HG02870 (cell line): ENCODE results near the gene OBSCN.

Source experiments
- ATAC-seq: cut with Tn5 transposase; IDR thresholded peaks from one replicate; pipeline ENCODE4 v1.9.1; 2021; ENCODE audit warnings: mild to moderate bottlenecking, moderate library complexity; ENCODE audit not compliant: unreplicated experiment

Gene OBSCN

DNA sequence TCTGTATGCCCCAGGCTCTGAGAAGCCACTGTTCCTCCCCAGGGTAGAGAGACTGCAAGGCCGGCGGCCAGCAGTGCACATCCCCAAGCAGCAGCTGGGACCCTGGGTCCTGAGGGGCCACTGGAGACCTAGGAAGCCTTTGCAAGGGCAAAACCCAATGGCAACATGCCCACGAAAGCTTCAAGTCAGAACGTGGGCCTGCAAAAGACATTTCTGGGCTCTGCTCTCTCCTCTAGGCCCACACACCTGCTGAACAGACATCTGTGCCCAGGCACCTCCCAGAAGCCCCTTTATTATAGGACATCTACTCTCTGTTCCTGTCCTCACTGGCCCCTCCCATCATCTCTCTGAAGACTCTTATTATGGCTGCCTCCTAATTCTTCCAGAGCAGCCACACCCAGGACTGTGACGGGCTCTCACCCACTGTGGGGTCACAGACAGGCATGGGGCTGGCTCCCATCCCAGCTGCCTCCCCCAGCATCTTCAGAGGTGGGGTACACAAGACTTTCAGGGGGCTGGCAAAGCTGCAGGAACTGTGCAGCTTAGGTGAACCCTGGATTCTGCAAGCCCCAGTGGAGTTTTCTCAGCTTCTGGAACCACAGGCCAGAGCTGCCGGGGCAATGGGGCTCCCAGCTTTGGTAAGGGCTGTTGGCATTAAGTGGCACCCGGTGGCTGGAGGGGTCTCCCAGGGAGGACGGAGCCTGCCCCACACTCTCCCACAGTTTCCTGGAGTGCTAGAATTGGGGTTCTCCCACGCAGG is 186.1 kb downstream of the OBSCN start:
- ATAC-seq, result no peak

DNA sequence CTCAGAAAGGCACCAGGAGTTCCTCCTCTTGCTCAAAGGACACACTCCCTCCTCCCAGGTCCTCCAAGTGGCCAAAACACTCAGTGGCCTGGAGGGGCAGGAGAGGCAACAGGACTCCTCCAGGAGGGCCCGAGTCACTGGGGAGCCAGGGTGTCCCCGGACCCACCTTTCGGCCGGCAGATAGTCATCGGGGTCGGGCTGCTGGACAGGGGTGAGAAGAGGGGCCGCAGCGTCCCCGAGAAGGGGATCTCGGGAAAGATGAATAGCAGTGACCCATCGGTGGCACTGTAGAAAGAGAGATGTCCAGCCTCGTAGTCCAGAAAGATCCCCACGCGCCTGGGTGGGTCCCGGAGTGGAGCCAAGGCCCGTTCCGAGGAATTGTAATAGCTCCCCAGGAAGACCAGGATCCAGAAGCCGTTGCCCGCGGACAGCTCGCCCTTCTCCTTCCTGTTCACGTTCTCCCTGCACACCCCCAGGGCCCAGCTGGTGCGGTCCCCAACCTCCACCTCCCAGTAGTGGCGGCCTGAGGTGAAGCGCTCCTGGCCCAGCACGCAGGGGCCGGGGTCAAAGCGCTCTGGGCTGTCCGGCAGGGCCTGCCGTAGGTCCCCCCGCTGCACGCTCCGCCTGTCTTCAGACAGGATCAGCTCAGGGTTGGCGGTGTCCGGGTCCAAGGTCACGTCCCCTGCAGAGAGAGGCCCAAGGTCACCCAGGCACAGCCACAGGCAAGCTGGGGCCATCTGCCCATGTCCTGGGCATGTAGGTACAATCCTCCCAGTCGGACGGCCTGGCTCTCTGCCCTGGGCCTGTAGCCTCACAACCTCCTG is 186.9 kb downstream of the OBSCN start:
- no peak for ATAC-seq

DNA sequence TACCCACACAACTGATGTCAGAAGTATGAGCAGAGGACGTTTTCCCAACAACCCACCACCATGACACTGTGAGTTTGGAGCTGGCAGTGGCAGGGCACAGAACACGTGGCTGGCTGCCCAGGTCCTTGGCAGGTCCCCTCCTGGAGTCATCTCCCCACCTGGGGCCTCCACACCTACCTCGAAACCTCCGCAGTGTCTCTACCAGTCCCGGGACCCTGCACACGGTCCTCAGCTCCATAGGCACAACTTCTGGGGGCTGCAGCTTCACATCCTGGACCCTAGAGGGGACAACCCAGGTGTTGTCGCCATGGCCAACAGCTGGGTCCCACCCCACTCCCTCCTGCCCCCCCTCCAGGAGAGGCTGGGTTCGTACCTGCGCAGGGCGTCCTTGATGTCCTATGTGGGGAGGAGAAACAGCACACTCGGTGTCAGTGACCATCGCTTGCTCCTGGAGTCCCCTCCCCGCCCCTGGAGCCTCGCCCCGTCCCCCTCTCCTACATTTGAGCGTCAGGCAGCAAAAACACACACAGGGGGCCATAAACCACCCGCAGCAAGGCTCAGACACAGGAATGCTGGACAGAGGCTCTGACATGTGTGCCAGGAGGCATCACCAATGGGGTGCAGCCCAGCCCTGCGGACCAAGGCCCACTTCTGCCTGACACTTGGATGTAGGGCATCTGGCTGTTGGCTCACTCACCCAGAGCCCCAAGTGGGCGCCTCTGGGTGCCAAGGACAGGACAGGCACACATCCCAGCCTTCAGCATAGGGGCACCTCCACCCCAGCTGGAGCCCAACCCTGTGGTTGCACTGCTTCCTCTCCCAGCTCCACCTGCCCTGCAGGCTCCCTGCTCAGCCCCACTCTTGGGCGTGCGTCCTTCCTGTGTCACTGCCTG is 189.2 kb downstream of the OBSCN start:
- no peak for ATAC-seq

DNA sequence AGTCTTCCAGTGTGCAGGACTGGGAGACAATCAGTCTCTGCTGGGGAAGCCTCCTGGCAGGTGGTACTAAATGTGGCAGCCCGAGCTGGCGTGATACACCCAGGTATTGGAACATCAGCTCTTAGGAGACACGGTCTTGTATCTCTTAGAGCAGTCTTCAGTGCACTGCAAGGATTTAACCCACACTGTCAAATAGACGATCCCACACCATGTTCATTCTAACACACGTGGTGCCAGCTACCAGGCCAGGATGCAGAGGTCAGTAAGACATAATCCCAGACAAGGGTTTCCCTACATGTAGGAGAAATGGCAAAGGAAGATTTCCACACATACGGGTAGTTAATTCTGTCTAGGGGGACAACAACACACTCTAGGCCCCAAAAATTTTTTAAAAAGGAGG is 190.1 kb downstream of the OBSCN start:
- ATAC-seq, result no peak

DNA sequence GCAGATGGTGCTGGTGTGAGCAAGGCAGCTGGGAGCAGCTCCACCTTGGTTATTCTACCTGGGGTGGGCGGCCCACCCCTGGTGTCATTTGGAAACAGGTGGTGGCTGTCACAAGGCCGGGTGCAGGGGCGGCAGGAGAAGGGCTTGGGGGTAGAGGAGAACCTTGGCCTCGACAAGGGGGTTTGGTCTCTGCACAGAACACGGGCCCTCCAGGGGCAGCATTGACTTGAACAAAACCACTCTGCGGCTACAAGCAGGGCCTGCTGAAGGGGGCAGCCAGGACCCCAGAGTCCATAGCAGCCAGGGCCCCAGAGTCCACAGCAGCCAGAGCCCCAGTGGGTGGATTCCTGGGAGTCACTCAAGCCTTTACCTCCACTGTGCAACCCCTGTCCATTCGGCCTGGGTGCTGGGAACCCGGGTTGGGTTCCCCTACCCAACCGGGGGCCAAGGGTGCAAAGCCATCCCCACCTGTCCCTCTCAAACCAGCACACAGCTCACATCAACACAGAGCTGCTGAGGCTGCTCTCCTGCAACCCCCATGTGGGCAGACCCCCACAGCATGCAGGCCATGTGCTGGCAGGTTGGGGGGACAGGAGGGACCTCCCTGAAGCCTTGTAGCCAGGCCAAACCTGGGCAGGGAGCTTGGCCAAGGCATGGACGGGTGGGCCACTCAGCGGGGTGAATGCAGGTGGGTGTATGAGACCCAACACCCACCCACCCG is 191.1 kb downstream of the OBSCN start:
- no peak for ATAC-seq

DNA sequence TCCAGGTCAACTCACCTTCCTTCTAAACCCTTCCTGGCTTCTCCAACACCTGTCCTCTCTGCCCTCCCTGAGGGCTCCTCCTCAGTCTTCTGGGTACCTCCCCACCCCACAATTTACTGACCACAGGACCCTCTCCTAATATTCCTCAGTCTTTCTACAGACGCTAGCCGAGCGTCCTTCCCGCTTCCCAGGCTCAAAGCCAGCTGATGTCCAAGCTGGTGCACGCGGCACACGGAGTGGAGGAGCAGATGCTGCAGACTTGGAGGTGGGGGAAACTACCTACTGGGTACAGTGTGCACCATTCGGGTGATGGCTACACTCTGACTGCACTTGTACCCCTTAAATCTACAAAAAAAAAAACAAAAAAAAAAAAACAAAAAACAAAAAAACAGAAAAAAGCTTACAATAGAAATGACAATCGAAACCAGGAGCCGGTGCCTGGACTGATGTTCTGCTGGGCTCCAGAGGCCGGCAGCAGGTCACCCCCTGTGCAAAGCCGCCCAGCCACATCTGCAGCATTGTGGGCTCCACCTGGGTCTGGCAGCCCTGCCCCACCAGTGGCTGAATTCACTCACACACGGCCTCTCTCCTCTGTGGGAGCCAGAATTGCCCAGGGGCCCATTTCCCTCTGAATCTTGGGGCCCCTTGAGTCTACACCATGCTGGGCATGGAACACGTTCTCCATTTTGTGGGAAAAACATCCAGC is 191.8 kb downstream of the OBSCN start:
- no peak for ATAC-seq

DNA sequence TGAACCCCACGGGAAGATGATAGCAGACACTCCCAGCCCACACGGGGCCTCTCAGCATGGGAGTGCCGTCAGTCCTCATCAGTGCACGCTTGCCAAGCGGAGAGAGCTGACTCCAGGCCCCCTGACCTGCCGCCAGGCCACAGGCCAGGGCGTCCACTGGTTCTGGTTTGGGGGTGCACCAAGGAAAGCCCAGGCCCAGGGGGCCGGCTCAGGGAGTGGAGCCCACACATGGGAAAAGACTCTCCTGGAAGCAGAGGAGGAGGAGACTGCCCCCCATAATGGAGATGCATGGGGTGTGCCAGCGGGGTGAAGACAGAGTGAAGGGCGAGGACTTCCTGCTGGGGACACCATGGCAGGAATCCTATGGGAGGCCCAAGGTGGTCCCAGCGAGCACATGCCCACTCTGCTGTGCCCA is 192.4 kb downstream of the OBSCN start:
- no peak for ATAC-seq

DNA sequence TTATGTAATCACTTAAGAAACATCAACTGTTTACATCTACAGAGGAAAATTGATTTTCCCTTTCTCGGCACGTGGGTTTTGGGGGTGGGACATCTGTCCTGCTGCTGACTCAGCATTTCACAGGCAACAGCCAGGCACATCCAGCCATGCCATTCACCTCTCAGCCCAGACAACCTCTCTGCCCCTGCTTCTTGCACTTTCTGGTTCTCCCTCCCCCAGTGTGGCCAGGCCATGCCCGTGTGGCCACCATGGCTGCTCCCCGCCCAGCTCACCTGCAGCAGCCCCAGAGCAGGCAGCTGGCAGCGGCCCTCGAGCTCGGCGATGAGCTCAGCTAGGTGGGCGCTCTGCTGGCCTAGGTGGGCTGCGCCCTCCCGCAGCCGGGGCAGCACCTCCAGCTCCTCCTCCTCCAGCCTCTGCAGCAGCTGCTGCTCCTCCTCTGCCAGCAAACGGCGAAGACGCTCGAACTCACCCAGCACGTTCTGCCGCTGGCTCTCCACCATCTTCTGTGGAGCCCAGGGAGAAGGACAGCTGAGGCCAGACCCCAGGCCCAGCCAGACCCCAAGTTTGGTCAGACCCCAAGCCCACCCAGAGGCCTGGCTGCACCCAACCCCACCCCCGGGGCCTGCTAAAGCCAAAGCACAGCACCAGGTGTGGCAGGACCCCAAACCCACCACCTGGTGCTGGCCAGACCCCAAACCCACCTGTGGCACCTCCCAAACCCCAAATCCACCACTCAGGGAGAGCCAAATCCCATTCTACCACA is 193.0 kb downstream of the OBSCN start:
- ATAC-seq, result no peak

DNA sequence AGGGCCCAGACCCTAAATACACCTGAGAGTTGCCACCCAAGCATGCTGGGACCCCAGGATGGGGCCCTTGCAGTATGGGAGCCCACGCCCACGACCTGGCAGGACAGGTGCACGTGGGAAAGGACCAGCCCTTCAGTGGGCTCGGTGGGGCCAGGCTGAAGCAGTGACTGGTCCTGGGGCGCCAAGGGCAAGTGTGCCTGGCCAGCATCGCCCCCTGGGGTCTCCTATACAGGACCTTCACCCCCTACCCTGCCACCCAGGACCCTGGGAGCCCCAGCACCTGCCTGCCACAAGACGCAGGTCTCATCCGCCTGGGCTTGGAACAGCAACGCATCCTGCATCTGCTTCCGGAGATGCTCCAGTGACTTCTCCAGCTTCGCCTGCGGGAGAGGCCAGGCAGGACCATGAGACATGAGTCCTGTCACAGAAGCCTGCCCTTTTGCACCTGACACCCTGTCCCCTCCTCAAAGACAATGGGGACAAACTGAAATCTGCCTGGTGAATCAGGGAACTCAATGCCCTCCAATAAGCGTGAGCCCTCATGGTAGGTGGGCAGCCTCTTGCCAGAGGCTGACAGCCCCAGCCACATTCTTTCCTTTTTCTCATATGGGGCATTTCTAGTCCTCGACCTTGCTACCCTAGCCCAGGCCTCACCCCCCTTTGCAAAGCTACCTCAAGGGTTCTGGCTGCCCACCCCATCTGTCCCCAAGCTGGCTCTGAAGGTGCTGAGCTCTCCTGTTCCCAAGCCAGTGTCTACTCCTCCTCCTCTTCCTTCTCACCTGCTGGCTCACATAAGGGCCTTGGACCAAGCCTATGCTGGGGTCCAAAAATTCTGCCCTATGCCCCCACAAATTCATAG is 194.2 kb downstream of the OBSCN start:
- ATAC-seq, result no peak

DNA sequence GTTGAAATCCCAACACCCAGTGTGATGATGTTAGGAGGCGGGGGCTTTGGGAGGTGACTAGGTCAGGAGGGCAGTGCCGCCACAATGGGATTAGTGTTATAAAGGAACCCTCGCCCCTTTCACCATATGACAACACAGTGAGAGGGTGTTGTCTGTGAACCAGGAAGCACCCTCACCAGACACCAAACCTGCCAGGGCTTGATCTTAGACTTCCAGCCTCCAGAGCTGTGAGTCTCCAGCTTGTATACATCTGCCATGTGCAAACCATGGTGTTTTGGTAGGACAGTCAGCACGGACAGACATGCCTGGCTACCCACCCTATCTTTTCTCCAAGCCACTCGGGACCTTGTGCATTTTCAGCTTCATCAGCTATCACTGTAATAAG is 194.8 kb downstream of the OBSCN start:
- ATAC-seq, result no peak

DNA sequence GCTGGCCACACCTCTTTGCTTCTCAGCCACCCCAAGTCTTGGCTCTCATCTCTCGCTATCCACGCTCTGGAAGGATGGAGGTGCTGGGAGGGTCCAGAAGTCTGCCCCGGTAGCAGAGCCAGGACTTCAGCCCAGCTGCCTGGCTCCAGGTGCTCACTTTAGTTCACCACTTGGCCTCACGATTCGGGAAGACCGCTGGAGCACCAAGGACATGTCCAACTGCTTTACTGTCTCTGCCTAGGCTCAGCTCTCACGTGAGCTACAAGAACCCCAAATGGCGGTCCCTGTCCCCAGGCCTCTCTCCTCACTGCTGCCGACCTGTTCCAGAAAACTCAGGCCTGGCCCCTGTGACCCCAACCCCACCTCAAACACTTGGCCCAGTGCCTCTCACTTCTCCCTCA is 195.4 kb downstream of the OBSCN start:
- no peak for ATAC-seq

DNA sequence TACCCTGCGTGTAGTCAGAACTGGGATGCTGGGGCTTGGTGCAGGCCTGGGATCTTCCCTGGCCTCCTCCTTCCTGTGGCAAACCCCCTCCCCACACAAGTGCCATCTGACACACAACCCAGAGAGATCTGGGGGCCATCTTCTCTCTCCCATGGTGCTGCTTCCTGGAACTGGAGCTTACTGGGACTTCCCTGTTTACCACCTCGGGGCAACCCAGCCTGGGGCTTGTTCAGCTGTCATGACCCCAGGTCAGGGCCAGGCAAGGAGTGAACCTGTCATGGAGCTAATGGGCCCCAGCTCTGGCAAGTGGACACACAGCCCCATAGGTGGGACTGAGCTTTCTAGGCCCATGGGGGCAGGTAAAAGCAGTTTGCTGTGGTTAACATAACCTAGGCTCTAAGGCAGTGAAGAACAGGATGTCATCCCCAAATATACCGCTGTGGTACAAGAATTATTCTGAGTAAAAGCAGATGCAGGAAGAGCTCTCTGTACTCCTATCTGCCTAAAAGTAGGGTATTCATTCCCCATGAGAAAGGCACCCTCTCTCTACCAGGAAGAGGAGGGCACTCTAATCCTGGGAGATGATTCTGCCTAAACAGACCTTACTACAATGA is 196.4 kb downstream of the OBSCN start:
- no peak for ATAC-seq

DNA sequence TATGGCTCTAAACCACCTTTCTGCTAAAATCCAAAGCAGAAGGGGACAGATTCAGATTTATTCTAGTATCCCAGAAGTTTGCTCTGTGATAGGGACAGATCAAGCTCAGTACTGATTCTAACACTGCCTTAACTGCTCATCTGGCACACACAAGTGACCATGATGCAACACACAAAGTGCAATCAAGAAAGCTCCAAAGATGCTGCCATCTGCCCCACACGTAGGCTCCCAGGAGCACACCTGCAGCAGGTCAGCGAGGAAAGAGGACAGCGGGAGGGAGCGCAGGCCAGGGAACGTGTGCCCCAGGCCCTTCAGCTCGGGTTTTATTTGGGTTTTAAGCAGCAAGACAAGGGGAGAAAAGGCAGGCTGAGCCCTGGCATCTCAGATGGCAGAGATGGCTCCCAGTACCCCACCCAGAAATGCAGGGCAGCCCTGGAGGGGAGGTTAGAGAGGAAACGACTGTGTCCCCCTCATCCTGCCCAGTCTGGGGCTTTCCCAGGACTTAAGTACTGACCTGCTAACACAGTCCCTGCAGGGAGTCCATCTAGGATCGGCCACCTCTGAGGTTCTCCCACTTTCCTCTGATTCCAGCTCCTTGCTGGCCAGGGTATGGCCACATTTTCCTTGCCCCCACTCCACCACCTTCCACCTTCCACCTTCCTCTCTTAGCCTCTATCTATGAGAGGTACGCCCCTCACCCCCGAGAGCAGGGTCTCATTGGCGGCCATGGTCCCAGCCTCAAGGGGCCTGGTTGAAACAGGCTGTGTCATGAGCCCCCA is 197.5 kb downstream of the OBSCN start:
- no peak for ATAC-seq

DNA sequence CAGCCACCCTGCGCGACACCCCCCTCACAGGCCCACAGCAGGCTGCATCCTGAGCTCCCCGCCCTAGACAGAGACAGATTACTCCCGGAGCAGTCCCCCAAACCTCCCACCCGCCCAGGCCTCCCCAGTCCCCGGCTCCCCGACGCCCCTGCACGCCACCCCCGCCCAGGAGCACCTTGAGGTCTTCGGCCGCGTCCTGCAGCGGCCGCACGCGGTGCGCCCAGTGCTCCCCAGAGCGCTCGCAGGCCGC is 198.1 kb downstream of the OBSCN start:
- peak; percentile 17 for ATAC-seq

DNA sequence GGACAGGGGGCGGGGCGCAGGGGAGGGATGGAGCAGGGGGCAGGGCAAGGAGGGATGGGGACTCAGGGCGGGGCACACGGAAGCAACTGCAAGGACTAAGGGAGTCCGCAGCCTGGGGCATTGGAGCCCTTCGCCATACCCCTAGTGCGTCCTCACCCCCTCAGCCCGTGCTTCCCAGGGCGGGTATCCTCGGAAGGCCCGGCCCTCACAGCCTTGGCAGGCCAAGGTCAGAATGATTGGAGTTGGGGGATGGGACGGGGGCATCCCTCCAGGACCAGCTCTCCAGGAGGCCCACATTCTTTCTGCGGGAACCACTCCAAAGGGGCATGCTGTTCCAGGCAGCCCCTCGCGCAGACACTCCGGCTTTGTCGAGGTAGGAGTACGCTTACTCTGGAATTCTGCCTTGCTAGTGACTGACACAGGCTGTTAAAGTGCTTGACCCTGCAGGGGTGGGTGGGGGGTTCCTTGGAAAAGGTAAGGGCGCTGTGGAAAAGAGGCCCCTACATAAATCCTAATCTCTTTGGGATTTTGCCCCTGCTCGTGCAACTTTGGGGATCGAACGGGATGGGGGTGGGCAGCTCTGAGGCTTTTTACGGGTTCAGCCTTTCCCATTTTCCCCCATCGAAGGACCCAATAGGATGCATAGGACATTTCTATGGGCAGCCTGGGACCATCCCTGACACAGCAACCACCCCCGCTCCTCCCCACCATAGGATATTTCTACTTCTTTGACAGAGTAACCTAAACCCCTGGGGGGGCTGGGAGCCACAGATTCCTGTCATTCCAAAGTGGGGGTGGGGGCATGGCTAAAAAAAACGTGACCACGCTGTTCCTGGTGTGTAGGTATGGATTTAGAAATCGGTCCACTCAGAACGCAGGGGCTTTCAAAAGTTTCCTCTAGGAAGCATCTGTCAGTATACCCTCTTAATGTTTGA is 199.5 kb downstream of the OBSCN start:
- ATAC-seq, result no peak

DNA sequence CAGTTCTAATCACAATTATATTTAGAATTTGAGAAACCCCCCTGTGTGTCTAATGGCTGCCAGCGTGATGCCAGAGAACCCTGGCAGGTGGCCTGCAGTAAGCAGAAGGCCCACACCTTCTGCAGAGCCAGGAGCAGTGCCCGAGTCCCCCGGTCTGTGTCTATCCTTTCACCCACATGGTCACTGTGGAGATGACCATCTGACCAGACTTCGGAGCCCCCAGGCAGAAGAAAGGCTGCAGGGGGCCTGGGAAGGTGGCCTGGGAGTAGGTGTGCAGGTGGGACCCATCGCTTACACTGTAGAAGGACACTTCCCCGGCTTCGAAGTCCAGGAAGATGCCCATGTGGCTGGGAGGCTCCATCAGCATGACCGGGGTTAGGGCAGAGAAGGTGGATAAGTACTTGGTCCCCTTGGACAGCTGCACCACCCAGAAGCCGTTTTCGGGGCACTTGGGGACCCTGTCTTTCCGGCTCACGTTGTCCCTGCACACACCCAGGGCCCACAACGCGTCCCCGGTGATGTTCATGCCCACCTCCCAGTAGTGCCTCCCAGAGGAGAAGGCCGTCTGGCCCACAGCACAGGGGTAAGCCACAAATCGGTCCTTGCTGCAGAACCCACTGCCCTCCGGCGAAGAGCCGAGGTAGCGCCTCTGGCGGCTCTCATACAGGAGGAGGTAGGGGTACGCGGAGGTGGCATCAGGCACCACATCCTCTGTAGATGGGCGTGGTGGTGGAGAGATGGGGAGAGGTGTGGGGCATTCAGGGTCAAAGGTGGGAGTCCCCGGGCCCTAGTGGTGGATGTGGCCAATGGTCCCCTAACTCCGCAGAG is 200.4 kb downstream of the OBSCN start:
- no peak for ATAC-seq
